ENCODE measurements around the gene TMEM37. TPM values are rescaled to one million over a fixed set of nuclear protein-coding genes. Genes with fewer than 3 reads are reported as not detected.
A peak's percentile ranks its signal among the peaks of the same experiment; 100 is the strongest.
"Not testable (repeated sequence)": the region's sequence is repeated elsewhere in the genome, so short reads cannot be mapped to it uniquely, and the experiment has no call there.

Gene TMEM37, protein sequence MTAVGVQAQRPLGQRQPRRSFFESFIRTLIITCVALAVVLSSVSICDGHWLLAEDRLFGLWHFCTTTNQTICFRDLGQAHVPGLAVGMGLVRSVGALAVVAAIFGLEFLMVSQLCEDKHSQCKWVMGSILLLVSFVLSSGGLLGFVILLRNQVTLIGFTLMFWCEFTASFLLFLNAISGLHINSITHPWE
- not detected in 2 replicates for total RNA-seq (2014; rRNA removed; shearing (Covaris generic))

DNA sequence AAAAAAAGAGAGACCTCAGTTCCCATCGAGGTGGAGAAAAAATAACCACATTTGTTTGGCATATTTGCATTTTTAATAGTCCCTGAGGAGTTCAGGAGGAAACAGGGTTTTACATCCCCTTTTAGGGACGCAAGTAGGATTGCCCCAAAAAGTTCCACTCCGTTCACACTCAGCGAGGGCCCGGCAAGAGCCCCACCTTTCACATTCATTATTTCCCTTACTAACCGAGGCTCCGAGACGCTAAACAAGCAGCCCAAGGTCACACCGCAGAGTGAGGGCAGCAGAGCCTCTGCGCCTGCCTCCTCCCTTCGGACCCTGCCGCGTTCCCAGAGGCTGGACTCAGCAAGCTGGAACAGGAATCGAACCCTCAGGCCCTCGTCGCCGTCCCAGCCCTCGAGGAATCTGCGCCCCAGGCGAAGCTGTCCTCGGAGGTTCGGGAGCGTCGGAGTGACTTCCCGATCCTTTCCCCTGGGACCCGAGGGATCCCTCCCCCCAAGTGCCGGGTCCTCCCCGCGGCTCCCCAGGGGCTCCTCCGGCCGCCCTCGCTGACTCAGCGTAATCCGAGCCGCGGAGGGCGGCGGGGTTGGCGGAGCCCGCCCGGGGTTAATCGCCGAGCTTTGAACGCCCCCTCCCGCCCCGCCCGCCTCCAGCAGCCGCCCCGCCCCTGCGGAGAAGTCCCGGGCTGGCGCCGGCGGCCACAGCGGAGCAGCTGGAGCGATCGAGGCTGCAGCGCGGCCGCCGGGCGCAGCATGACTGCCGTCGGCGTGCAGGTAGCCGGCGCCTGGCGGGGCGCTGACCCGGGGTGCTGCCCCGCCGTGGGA, at the start of gene TMEM37:
TSS of gene TMEM37 (plus strand) at position 700 of the 821 bp plus-strand sequence. CDS start at position 750, 50 bp downstream.
- Histone ChIP-seq H3K4me1 (replicated peaks) (peaks cover 14% of the 10 kb centered on the region), H3K4me3 (peak within 1 kb of the TSS; percentile 35), H3K9me3 (replicated peaks) (0 out of 2 replicates have a peak, but pooled peaks cover 4% of the 10 kb centered on the region), H3K36me3 (no peaks in the 10 kb centered on the region), H3K27ac (no peak within 1 kb of the TSS), H3K27me3 (replicated peaks) (peaks cover 6% of the 10 kb centered on the region; the same call in 1 of the 2 replicates)
- peak; percentile 45 to 55 for DNase-seq (ENCODE audit: low read depth in 1 of 2, low spot score in 2 of 2)

DNA sequence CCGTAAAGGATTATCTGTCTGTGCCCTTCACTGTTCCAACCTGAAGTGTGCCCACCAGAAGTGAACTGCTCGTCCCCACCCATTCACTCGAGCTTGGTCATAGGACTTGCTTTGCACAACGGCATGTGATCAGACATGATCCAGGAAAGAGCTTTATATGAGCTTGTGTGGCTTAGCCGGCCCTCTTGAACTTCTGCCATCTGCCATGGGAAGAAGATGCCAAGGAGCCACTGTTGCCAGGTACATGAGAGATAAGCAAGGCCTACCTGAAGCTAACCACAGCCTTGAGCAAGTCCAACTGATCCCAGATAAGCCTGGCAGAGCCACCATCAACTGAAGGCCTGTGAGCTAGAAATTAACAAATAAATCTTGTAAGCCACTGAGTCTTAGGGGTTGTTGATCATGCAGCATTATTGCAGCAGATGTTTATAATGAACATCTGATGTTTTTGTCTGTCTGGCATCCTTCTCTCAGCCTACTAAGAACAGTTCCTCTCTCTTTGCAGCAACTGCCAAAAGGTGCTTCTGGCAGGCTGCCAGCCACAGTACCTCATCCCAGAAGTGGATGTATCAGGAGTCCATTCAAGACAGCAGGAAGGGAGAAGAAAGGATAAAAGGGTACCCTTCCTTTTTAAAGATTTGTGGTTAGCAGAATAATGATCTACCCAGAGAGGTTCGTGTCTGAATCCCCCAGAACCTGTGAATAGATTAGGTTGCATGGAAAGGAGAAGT, 48.1 kb upstream of the TMEM37 start:
- Histone ChIP-seq H3K27ac (no peak overlapping the region), H3K9me3 (replicated peaks) (no peaks in the 10 kb centered on the region), H3K4me1 (replicated peaks) (no peaks in the 10 kb centered on the region), H3K36me3 (no peaks in the 10 kb centered on the region), H3K4me3 (no peak overlapping the region), H3K27me3 (replicated peaks) (peaks cover 3% of the 10 kb centered on the region; the same call in 1 of the 2 replicates)
- DNase-seq (ENCODE audit: low read depth in 1 of 2, low spot score in 2 of 2), result no peak

DNA sequence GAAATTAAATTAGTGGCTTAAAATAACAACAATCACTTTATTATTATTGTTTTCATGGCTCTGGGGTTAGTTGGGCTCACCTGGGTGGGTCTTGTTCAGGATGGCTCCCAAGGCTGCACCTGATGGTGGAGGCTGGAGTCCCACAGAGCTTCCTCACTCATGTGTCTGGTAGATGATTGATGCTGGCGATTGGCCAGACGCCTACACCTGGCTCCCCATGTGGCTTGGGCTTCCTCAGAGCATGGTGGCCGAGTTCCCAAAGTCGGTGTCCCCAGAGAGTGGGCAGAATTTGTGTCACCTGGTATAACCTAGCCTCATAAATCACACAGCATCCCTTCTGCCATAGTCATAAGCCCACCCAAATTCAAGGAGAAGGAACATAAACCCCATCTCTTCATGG, 46.7 kb upstream of the TMEM37 start:
- Histone ChIP-seq H3K27ac (no peak overlapping the region), H3K27me3 (replicated peaks) (peaks cover 2% of the 10 kb centered on the region; the same call in 1 of the 2 replicates), H3K36me3 (no peaks in the 10 kb centered on the region), H3K9me3 (replicated peaks) (no peaks in the 10 kb centered on the region), H3K4me3 (no peak overlapping the region), H3K4me1 (replicated peaks) (no peaks in the 10 kb centered on the region)
- no peak for DNase-seq (ENCODE audit: low read depth in 1 of 2, low spot score in 2 of 2)

DNA sequence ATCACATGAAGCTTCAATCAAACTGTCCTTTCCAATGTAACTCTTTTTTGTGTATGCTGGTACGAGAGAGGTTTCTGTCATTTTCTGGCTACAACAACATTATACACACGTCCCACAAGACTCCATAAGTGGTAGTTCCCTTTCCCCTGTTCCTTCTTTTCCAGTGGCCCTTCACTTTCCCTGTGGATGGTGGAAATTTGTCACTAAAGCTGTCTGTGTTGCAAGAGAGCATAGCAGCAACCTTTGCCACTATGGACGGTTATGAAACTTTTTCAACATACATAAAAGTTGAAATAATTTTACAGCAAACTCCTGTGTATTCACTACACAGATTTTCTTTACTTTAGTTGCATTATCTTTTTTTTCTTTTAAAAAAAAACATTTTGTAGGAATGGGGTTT, 46.2 kb upstream of the TMEM37 start:
- no peaks in the 10 kb centered on the region for H3K4me1 ChIP-seq (replicated peaks)
- no peak for DNase-seq (ENCODE audit: low read depth in 1 of 2, low spot score in 2 of 2)
- H3K27me3 ChIP-seq (replicated peaks), result no peaks in the 10 kb centered on the region
- H3K27ac ChIP-seq, result no peak overlapping the region
- no peaks in the 10 kb centered on the region for H3K9me3 ChIP-seq (replicated peaks)
- no peaks in the 10 kb centered on the region for H3K36me3 ChIP-seq
- no peak overlapping the region for H3K4me3 ChIP-seq

DNA sequence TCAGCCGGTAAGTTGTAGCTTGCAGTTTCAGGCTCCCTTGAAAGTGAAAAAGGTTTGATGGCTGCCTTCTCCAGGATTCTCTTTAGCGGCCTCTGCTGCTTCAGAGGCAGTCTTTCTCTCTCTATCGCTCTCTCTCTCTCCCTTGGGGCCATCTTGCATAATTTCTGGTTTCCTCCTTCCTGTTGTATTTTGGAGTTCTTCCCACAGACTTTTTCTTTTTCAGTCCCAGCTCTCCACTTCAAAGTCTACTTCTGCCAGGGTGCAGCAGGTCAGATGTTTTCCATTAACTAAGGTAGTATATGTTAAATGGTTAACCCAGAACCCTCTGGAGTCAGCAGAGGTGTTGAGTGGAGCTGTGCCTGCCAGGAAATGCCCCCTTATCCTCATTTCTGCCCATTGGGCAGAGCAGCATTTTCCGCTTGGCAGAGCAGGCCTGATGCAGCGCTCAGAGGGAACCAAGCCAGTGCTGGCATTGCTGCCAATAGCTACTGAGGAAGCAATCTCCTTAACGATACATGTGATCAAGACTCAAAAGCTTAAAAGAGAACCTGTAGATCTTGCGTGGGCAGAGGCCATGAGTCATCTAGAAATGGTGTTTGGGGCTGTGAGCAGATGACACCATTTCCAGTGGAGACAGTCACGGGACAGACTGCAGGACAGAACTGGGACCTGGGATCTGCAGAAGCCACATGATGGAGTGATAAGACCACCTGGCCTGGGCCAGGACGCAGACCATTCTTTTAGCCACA, 44.1 kb upstream of the TMEM37 start:
- no peak overlapping the region for H3K27ac ChIP-seq
- DNase-seq (ENCODE audit: low read depth in 1 of 2, low spot score in 2 of 2), result no peak
- H3K9me3 ChIP-seq (replicated peaks), result no peaks in the 10 kb centered on the region
- H3K4me1 ChIP-seq (replicated peaks), result no peaks in the 10 kb centered on the region
- no peaks in the 10 kb centered on the region for H3K27me3 ChIP-seq (replicated peaks)
- no peak overlapping the region for H3K4me3 ChIP-seq
- no peaks in the 10 kb centered on the region for H3K36me3 ChIP-seq

DNA sequence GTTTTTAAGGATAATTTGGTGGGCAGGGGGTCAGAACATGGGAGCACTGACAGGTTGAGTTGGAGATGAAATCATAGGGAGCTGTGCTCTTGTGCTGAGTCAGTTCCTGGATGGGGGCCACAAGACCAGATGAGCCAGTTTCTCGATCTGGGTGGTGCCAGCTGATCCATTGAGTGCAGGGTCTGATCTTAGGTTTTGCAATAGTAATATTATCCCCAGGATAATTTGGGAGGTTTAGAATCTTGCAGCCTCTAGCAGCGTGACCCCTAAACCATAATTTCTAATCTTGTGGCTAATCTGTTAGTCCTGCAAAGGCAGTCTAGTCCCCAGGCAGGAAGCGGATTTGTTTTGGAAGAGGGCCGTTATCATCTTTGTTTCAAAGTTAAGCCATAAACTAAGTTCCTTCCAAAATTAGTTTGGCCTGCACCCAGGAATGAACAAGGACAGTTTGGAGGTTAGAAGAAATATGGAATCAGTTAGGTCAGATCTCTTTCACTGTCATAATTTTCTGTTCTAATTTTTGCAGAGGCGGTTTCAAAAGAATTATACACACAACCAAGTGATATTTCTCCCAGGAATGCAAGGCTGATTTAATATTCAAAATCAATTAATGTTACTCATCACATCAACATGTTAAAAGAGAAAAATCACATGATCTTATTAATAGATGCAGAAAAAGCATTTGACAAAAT, 41.9 kb upstream of the TMEM37 start:
- Histone ChIP-seq H3K4me3 (no peak overlapping the region), H3K27me3 (replicated peaks) (0 out of 2 replicates have a peak, but pooled peaks cover 3% of the 10 kb centered on the region), H3K9me3 (replicated peaks) (no peaks in the 10 kb centered on the region), H3K27ac (no peak overlapping the region), H3K36me3 (no peaks in the 10 kb centered on the region), H3K4me1 (replicated peaks) (no peaks in the 10 kb centered on the region)
- no peak for DNase-seq (ENCODE audit: low read depth in 1 of 2, low spot score in 2 of 2)

DNA sequence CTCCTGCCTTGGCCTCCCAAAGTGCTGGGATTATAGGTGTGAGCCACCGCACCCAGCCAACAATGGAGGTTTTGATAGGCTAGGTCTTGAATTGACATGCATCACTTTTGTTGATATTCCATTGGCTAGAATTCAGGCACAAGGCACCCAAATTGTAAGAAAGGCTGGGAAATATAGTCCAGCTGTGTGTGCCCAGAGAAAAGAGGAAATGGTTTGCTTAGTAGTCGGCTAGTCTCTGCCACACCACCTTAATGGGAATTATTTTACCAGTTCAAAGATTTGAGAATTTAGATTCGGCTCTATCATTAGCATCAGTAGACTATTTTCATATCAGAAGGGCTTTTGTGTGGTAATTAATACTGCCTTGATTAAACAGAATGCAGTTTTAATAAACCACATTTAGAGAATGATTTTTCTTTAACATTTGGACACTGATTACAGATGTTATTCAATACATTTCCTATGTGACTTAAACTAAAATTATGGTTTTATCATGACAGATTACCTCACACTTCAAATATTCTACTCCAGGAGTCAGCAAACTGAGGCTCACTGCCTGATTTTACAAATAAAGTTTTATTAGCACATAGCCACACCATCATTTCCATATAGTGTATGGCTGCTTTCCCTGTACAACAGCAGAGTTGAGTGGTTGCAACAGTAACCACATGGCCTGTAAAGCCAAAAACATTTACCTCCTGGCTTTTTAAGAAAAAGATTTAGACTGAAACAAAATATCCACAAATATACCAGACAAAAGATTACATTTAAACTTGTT, 37.5 kb upstream of the TMEM37 start:
- no peak overlapping the region for H3K27ac ChIP-seq
- H3K36me3 ChIP-seq, result no peaks in the 10 kb centered on the region
- H3K4me1 ChIP-seq (replicated peaks), result no peaks in the 10 kb centered on the region
- no peak overlapping the region for H3K4me3 ChIP-seq
- H3K9me3 ChIP-seq (replicated peaks), result no peaks in the 10 kb centered on the region
- H3K27me3 ChIP-seq (replicated peaks), result 0 out of 2 replicates have a peak, but pooled peaks cover 3% of the 10 kb centered on the region
- DNase-seq (ENCODE audit: low read depth in 1 of 2, low spot score in 2 of 2), result no peak

DNA sequence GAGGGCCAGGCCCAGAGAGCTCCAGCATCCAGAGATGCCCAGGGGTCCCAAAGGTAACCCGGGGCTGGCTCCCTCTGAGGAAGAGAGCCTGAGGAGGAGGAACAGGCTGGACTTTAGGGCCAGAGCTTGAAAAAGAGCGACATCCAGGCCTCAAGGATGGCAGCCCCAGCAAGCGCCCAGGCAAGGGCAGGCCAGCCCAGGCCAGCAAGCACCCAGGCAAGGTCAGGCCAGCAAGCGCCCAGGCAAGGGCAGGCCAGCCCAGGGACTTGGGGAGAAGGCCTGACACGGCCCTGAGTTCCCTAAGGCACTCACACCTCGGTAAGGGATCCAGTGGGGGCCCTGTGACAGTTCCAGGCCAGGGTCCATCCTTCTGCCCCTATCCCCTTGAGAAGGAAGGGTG, 34.5 kb upstream of the TMEM37 start:
- no peaks in the 10 kb centered on the region for H3K4me1 ChIP-seq (replicated peaks)
- H3K4me3 ChIP-seq, result no peak overlapping the region
- no peak overlapping the region for H3K27ac ChIP-seq
- H3K36me3 ChIP-seq, result no peaks in the 10 kb centered on the region
- H3K27me3 ChIP-seq (replicated peaks), result peaks cover 3% of the 10 kb centered on the region; the same call in 1 of the 2 replicates
- H3K9me3 ChIP-seq (replicated peaks), result no peaks in the 10 kb centered on the region
- DNase-seq (ENCODE audit: low read depth in 1 of 2, low spot score in 2 of 2), result no peak

DNA sequence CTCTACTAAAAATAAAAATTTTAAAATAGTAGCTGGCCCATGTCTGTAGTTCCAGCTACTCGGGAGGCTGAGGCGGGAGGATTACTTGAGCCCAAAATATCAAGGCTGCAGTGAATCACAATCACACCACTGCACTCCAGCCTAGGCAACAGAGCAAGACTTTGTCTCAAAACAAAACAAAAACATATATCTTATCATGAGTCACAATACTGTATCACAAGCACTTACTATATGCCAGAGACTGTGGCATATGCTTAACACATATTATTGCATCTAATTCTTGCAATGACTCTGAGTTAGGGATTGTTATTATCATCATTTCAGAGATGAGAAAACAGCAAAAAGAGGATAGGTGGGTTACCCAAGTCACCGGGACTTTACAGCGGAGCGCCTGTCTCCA, 29.5 kb upstream of the TMEM37 start:
- Histone ChIP-seq H3K27me3 (replicated peaks) (no peaks in the 10 kb centered on the region; the same call in 1 of the 2 replicates), H3K4me3 (no peak overlapping the region), H3K4me1 (replicated peaks) (no peaks in the 10 kb centered on the region), H3K9me3 (replicated peaks) (no peaks in the 10 kb centered on the region), H3K36me3 (no peaks in the 10 kb centered on the region), H3K27ac (no peak overlapping the region)
- no peak for DNase-seq (ENCODE audit: low read depth in 1 of 2, low spot score in 2 of 2)

DNA sequence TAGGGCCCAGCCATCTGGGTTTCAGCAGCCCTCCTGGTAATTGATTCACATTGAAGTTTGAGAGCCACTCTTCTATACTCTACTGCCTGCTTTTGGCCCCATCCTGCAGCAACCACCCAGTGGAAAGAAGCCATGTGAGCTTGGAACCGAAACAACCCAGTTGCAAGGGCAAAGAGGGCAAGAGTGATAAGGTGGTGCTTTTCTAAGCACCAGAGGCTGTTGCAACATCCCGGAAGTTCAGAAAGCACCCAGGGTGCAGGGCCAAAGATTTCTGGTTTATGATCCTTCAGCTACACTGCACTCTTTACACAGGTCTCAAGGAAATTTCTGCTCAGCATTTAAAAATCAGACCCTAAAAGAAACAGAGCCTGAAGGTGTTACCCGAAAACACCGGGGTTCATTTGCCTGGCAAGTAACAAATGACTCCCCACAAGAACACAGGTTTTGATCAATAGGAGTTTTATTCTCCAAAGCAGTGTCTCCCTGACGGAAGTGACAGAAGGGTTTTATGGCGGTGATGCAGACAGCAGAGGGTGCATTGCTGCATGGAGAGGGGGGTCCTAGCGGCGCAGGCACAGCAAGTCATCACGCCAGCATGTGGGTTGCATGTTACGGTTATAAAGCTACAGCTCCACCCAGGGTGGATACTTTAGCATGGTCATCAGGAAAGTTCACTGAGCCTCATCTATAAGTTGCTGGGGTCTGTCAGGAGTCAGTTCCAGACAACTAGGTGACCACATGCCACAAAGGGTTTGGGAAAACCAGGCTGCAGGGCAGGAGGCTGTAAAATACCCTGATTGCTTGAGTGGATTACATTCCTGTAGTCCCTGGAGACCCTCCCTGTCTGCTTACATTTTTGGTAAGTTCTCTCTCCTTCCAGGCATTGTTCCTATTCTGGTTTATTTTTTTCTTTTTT, 28.8 kb upstream of the TMEM37 start:
- H3K4me1 ChIP-seq (replicated peaks), result no peaks in the 10 kb centered on the region
- no peaks in the 10 kb centered on the region for H3K9me3 ChIP-seq (replicated peaks)
- H3K4me3 ChIP-seq, result no peak overlapping the region
- DNase-seq (ENCODE audit: low read depth in 1 of 2, low spot score in 2 of 2), result no peak
- no peaks in the 10 kb centered on the region for H3K36me3 ChIP-seq
- no peaks in the 10 kb centered on the region; the same call in 1 of the 2 replicates for H3K27me3 ChIP-seq (replicated peaks)
- H3K27ac ChIP-seq, result no peak overlapping the region

DNA sequence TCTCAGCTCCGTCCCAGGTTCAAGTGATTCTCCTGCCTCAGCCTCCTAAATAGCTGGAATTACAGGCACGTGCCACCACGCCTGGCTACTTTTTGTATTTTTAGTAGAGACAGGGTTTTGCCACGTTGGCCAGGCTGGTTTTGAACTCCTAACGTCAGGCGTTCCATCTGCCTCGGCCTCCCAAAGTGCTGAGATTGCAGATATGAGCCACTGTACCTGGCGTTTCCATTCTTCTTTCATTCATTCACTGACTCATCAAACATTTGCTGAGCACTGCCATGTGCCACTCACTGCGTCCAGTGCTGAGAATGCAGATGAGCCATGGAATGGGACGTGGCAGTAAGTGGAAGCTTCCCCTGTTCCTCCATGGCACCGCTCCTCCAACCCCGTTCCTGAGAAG, 28.0 kb upstream of the TMEM37 start:
- H3K4me3 ChIP-seq; H3K36me3 ChIP-seq; DNase-seq (ENCODE audit: low read depth in 1 of 2, low spot score in 2 of 2); H3K27ac ChIP-seq; H3K9me3 ChIP-seq (replicated peaks); H3K4me1 ChIP-seq (replicated peaks); H3K27me3 ChIP-seq (replicated peaks): not testable (repeated sequence)

Measured in SJSA1 (cell line).